COLO668 (cell line): ENCODE results near the gene ZNF433.
"Not testable (repeated sequence)": the region's sequence is repeated elsewhere in the genome, so short reads cannot be mapped to it uniquely, and the experiment has no call there.

Source experiments
- DNase-seq: peaks from one replicate; lab custom pipeline; 2025; ENCODE audit not compliant: unreplicated experiment; lab: John Stamatoyannopoulos, UW

Gene ZNF433

DNA sequence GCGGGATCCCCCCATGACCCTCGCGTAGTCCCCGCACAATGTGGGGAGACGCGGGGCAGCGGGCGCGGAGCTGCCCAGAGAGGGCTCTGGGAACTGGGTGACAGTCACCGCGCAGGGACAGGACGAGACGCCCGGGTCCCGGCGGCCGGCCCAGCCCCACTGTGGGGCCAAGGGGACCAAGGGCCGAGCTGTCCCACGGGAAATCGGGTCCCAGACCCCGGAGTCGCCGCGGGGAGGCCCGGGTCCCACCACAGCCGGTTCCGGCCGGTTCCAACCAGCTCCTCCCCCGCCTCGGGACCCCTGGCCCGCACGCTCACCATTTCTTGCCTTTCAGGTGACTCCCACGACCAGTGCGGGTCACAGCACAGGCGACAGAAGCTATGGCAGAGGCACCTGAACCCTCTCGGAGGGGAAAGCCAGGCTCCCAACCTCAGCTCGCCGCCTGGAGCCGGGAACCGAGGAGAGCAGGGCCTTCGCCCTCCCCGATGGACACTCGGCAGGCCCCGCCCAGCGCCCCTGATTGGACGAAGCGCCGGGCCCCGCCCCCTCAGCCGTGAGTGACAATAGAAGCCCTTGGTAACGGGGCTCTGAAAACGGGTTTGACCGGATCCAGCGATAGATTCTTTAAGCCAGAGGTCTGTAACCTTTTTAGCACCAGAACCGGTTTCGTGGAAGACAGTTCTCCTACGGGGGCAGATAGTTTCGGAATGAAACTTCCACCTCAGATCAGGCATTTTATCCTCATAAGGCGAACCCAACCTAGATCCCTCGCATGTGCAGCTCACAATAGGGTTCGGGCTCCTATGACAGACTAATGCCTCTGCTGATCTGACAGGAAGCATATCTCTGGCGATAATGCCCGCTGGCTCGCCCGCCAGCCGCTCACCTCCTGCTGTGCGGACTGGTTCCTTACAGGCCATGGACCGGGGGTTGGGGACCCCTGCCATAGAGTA is at the start of gene ZNF433:
Gene ZNF433, minus strand, starts transcription at position 460 of the 953 bp plus-strand sequence. Its CDS starts 140 bp downstream, at position 320.
- DNase-seq, result peak; percentile 98

DNA sequence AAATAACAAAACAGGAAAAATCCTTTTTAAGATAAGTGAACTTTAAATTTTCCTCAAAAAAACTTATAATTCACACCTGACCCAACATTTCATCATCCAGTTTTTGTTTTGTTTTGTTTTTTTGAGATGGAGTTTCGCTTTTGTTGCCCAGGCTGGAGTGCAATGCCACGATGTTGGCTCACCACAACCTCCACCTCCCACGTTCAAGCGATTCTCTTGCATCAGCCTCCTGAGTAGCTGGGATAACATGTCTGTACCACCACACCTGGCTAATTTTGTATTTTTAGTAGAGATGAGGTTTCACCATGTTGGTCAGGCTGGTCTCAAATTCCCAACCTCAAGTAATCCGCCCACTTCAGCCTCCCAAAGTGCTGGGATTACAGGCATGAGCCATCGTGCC is 47.9 kb upstream of the ZNF433 start:
- not testable (repeated sequence) for DNase-seq

DNA sequence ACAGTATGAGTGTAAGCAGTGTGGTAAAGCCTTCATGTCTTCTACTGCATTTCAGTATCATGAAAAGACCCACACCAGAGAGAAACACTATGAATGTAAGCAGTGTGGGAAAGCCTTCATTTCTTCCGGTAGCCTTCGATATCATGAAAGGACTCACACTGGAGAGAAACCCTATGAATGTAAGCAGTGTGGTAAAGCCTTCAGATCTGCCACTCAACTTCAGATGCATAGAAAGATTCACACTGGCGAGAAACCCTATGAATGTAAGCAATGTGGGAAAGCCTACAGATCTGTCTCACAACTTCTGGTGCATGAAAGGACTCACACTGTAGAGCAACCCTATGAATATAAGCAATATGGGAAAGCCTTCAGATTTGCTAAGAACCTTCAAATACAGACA is 41.9 kb upstream of the ZNF433 start:
- DNase-seq, result no peak

DNA sequence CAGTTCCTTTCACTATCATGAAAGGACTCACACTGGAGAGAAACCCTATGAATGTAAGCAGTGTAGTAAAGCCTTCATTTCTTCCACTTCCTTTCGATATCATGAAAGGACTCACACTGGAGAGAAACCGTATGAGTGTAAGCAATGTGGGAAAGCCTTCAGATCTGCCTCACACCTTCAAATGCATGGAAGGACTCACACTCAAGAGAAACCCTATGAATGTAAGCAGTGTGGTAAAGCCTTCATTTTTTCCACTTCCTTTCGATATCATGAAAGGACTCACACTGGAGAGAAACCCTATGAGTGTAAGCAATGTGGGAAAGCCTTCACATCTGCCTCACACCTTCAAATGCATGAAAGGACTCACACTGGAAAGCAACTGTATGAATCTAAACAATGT is 40.9 kb upstream of the ZNF433 start:
- not testable (repeated sequence) for DNase-seq

DNA sequence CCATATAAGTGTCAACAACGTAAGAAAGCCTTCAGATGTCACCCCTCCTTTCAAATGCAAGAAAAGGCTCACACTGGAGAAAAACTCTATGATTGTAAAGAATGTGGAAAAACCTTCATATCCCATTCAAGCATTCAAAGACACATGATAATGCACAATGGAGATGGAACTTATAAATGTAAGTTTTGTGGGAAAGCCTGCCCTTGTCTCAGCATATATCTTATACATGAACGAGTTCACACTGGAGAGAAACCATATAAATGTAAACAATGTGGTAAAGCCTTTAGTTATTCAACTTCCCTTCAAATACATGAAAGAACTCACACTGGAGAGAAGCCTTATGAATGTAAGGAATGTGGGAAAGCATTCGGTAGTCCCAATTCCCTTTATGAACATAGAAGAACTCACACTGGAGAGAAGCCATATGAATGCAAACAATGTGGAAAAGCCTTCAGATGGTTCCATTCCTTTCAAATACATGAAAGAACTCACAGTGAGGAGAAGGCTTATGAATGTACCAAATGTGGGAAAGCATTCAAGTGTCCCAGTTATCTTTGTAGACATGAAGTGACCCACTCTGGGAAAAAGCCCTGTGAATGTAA is 40.2 kb upstream of the ZNF433 start:
- DNase-seq, result no peak

DNA sequence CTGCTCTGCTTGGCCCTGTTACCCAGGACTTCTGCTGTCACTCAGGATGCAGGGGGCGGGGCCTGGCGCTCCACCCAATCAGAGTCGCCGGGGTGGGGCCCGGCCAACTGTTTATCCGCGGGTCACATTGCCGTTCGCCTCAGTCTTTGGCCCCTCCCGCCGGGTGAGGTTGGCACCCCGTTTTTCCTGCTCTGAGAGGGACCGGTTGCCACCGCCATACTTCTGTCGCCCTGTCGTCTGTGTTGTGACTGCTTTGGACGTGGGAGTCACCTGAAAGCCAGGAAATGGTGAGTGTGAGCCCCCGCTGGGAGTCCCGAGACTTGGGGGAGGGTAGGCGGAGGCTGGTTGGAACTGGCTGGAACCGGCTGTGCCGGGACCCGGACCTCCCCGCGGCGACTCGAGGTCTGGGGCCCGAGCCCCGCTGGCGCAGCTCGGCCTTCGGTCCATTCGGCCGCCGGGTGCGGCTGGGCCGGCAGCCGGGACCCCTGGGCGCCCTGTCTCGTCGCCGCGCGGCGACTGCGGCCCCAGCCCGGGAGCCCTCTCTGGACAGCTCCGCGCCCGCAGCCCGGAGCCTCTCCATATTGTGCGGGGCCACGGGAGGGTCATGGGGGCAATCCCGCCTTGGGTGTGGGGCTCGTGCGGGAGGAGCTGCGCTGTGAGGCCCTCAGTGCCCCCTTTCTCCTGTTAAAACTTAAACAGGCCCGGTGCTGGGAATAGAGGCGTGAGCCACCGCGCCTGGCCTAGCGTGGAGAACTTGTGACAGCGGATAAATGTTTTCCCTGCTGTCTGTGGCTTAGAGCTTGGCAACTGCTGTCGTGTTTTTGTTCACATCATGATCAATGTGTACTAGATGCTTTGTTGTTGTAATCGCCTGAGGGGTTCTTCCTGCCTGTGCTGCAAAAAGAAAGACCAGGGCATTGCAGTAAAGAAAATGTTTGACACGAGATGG is 29.4 kb upstream of the ZNF433 start, which contains the start of gene ZNF844:
Gene ZNF844, plus strand, starts transcription at position 142 of the 949 bp plus-strand sequence. Its CDS starts 143 bp downstream, at position 285.
- peak; percentile 94 for DNase-seq

DNA sequence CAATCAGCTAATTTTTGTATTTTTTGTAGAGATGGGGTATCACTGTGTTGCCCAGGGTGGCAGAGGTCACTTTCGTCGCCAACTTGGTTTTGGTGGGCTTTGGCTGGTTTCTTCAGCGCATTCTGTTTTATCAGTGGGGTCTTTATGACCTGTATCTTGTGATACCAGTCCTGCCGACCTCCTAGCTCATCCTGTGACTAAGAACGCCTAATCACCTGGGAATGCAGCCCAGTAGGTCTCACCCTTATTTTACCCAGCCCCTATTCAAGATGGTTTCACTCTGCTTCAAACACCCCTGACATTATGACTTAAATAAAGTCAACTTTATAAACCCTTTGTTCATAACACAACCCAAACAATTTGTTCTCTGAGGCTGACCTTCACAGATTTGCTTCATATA is 20.3 kb upstream of the ZNF433 start:
- no peak for DNase-seq

DNA sequence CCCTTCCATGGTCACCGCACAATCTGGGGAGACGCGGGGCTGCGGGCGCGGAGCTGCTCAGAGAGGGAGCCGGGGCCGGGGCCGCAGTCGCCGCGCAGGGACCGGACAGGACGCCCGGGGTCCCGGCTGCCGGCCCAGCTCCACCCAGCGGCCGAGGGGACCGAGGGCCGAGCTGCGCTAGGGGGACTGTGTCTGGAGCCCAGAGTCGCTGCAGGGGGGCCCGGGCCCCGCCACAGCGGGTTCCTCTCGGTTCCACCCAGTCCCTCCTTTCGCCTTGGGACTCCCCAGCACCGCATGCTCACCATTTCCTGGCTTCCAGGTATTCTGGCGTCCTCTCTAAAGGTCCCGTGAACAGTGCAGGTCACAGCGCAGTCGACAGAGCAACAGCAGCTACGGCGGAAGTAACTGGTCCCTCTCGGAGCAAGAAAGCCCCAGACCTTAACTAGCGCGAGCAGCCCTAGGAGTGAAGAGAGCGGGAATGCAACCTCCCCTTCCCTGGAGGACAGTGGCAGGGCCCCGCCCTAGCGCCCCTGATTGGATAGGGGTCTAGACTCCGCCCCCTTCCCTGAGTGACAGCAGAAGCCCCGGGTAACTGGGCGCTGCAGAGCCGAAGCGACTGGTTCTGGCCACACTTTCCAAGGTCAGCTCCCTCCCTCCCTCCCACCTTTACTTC is 17.2 kb upstream of the ZNF433 start, which contains the start of gene ZNF878:
Gene ZNF878, minus strand, starts transcription at position 465 of the 673 bp plus-strand sequence. Its CDS starts 160 bp downstream, at position 305.
- DNase-seq, result peak; percentile 93

DNA sequence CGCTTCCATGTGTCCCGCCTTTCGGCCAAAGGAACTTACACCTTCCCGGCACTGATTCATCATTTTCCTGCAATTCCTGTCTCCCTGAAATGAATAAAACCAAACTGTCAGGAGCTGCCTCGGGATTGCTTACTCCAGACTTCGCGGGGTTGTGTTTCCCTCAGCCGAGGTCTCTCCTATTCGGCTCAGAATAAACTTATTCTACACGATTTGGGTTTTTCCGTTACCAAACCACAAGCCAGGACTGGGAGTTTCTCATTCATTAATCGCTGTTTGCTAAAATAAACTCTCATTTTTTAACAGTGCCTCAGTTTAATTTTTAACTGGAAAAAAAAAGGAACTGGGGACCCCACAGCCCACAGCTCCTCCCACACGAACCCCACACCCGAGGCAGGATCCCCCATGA is 16.6 kb upstream of the ZNF433 start:
- DNase-seq, result peak; percentile 17

DNA sequence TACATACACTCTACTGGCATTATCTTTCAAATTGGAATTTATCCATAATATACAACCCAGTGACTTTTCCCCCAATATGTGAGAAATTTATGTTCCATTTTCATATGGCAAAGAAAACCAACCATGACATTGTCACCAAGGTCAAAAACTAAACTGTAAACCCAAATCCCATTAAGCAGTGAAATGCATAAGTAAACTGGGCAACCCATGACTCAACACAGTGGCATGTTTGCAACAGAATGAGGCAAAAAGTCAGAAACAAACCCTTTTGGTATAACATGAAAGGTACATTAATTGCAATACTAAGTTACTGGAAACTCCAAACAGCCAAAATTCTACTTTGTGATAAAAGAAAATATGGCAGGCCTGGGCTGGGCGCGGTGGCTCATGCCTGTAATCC is 12.4 kb upstream of the ZNF433 start:
- DNase-seq, result no peak

DNA sequence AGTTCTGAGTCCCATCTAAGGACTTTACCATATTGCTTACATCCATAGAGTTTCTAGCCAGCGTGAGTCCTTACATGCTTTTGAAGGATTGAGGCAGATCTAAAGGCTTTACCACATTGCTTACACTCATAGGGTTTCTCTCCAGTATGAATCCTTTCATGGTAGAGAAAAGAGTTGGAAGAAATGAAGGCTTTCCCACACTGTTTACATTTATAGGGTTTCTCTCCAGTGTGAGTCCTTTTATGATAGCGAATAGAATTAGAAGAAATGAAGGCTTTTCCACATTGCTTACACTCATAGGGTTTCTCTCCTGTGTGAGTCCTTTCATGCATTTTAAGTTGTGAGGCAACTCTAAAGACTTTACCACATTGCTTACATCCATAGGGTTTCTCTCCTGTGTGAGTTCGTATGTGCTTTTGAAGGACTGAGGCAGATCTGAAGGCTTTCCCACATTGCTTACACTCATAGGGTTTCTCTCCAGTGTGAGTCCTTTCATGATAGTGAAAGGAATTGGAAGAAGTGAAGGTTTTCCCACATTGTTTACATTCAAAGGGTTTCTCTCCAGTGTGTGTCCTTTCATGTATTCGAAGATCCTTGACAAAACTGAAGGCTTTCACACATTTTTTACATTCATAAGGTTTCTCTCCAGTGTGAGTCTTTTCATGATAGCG is 8.4 kb upstream of the ZNF433 start:
- no peak for DNase-seq

DNA sequence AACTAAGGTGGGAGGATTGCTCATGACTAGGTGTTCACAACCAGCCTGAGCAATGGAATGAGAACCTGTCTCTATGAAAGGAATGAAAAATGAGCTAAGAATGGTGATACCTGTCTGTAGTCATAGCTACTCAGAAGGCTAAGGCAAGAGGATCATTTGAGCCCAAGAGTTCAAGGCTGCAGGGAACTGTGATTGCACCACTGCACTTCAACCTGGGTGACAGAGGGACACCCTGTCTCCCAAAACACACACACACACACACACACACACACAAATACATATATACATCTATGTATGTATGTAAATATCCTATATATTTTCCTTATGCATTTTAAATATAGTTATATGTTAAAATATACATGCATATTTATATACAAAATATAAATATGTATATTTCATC is 7.4 kb upstream of the ZNF433 start:
- DNase-seq, result no peak

DNA sequence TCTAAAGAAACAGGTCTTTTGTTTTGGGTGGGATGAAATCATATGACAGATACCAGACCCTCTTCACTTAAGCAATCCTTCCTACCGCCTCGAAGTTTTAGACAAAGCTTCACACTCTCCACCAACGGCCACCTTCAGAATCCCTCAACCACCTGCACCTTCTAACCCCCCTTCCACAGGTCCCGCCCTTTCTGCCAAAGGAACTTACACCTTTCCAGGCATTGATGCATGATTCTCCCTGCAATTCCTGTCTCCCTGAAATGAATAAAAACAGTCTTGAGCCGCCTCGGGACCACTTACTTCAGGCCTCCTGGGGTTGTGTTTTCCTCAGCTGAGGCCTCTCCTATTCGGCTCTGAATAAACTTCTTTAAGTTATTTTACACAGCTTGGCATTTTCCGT is 859 bp downstream of the ZNF433 start:
- DNase-seq, result no peak

DNA sequence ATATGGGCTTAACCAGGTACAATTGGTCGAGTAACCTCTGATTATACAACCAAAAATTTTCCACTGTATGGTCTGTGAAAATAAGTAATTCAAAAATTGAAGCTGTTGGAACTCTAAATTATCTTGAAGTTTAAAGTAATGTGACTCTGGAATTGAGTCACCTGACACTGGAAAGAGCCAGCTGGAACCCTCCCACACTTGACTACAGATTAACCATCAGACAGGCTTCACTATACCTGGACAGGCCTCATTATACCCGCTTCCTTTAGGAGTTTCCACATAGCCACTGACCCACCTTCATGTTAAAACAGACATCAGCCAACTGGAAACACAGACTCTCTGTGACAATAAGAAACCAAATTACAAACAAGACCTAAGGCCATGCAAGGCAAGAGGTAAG is 1.3 kb downstream of the ZNF433 start:
- no peak for DNase-seq

DNA sequence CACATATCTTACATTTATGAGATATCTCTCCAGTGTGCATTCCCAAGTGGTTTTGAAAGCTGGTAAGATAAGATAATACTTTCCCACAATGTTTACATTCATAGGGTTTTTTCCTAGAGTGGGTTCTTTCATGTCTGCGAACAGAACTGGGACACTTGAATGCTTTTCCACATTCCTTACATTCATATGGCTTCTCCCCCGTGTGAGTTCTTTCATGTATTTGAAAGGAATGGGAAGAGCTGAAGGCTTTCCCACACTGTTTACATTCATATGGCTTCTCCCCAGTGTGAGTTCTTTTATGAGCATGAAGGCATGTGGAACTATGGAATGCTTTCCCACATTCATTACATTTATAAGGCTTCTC is 19.7 kb downstream of the ZNF433 start:
- no peak for DNase-seq

DNA sequence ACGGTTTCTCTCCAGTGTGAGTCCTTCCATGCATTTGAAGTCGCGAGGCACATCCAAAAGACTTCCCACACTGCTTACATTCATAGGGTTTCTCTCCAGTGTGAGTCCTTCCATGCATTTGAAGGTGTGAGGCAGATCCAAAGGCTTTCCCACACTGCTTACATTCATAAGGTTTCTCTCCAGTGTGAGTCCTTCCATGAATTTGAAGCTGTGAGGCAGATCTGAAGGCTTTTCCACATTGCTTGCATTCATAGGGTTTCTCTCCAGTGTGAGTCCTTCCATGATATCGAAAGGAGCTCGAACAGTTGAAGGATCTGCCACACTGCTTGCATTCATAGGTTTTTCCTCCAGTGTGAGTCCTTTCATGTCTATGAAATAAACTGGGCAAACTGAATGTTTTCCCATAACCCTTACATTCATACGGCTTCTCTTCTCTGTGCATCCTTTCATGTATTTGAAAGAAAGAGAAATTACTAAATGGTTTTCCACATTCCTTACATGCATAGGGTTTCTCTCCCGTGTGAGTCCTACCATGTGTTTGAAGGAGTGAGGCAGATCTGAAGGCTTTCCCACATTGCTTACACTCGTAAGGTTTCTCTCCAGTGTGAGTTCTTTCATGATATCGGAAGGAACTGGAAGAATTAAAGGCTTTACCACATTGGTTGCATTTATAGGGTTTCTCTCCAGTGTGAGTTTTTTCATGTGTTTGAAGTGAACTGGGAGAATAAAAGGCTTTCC is 20.3 kb downstream of the ZNF433 start:
- no peak for DNase-seq

DNA sequence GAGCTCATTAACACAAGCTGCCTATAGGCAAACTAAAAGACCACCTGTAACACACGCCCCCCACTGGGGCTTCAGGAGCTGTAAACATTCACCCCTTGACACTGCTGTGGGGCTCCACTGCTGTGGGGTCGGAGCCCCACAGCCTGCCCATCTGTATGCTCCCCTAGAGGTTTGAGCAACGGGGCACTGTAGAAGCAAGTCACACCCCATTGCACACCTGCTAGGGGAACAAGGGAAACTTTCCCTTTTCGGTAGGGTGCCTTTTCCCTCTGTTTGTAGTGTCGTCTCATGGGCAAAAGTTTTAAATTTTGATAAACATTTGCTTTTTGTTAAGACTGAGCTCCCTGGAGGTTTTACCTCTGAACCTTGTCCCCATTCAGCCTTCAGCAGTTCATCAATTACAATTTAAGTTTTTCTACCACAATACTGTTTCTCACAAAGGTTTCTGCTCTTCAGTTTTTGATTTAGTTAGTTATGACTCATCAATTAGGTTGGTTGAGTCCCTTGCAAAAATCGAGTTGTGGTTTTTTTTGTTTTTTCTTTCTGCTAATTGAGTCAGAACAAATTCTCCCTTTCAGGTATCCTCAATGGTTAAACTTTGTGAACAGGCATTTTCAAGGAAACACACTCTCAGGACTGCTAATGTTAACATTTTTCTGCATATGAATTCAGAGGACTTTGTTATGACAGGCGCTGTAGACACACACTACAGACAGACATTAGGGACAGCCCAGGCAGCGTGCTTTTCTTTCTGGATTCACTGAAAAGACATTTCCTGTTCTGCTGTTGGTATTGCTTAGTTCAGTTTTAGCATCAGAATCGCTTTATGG is 35.1 kb downstream of the ZNF433 start:
- DNase-seq, result no peak

DNA sequence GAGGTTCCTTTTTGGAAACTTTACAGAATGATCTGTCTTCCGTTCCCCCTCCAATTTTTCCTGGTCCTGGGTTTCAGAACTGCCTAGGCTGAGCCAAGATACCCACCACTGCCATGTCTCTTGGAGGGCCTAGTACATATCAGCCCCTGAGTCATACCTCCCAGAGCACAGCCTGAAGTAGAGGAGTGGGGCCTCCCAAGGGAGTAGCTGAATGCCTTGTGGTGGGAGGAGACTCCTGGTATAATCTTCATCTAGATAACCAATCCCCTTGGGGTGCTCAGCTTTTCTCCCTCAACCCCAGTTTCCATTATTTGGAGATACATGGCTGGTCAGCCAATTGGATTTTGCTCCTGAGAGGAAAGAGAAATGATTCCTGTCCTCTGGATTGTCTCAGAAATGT is 40.3 kb downstream of the ZNF433 start:
- DNase-seq, result no peak
